ENCODE measurements around the gene AXL.
A peak's percentile ranks its signal among the peaks of the same experiment; 100 is the strongest.

Gene AXL

DNA sequence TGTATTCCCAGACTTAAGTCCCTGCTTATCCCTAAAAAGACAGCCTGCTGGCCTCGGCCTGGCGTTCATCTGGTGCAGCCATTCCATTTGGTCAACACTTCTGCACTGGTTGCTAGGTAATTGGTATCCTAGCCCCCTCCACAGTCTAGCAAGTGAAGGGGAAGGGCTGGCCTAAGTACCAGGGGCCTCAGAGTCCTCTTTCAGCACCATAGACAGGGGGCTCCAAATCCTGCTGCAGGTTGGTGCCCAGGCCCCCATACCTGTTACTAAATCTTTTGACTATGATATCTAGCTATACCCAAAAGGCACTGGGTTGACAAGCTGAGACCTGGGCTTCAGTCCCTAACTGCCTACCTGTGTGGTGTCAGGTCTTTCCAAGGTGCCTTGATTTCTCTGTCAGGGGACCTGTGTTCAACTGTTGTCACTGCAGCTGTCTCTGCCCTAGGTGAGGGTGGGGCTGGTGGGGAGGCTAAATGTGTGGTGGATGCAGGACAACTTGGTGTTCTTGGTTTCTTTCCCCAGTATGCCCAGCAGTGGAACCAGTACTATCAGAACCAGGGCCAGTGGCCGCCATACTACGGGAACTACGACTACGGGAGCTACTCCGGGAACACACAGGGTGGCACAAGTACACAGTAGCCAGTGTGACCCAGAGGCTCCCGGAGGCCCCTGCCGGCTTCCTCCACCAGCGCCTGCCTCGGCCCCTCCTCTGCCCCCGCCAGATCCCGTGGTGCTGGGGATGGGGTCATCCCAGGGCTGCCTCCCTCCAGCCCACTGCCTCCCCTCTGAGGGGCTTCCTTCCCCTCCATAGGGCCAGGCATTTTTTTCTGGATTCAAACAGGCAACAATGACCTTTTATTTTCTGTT is 87.1 kb downstream of the AXL start:
- no peaks in the 10 kb centered on the region for H3K27me3 ChIP-seq (ENCODE audit: control insufficient read depth in 1 of 2, insufficient read depth in 1 of 2, low read length in 2 of 2)
- H4K91ac ChIP-seq (ENCODE audit: low read length) = no peak overlapping the region
- WGBS = 93% methylated on average over 13 of the region's 13 CpGs
- no peak overlapping the region for H3K4ac ChIP-seq (ENCODE audit: low read depth in 1 of 2, low read length in 2 of 2)
- no peaks in the 10 kb centered on the region for H3K9me3 ChIP-seq (ENCODE audit: control insufficient read depth, low read length)
- no peak overlapping the region for H2AFZ ChIP-seq (ENCODE audit: low read depth, low read length)
- H3K23ac ChIP-seq (ENCODE audit: low read length in 2 of 2) = no peak overlapping the region
- peaks cover 62 to 69% of the 10 kb centered on the region in 2 experiments for H3K36me3 ChIP-seq (ENCODE audit: control insufficient read depth in 1 of 2, insufficient read depth in 2 of 2, low read depth in 1 of 2, low read length in 2 of 2)
- no peak overlapping the region for H3K18ac ChIP-seq (ENCODE audit: low read depth in 1 of 2, low read length in 2 of 2)
- no peak overlapping the region for H2BK12ac ChIP-seq (ENCODE audit: low read length in 2 of 2)
- no peak overlapping the region for H2AK5ac ChIP-seq (ENCODE audit: low read length, severe bottlenecking)
- no peak overlapping the region for H3K4me2 ChIP-seq (ENCODE audit: low read length, poor library complexity, severe bottlenecking)
- H3K4me3 ChIP-seq (ENCODE audit: insufficient read depth in 1 of 2, low read depth in 1 of 2, low read length in 2 of 2) = no peak overlapping the region
- no peak overlapping the region for H2BK5ac ChIP-seq (ENCODE audit: low read depth, low read length, poor library complexity, severe bottlenecking)
- peaks cover 15% of the 10 kb centered on the region for H3K4me1 ChIP-seq (ENCODE audit: control insufficient read depth, insufficient read depth, low read depth, low read length)
- H2BK120ac ChIP-seq (ENCODE audit: low read depth, low read length) = no peak overlapping the region
- peak overlapping the region; percentile 28 for H4K8ac ChIP-seq (ENCODE audit: low read length)
- H3K9ac ChIP-seq (ENCODE audit: low read length) = no peak overlapping the region
- peaks cover 39% of the 10 kb centered on the region for H3K79me1 ChIP-seq (replicated peaks; ENCODE audit: low read length, poor library complexity, severe bottlenecking)
- H3K14ac ChIP-seq (ENCODE audit: low read length in 2 of 2) = no peak overlapping the region
- no peak overlapping the region for H2BK15ac ChIP-seq (ENCODE audit: low read depth, poor library complexity, severe bottlenecking)
- H3K27ac ChIP-seq (ENCODE audit: low read length, poor library complexity, severe bottlenecking) = no peak overlapping the region
- no peak for DNase-seq

GRCh38 chr19:41307090-41307875 is 88.3 kb downstream of the AXL start:
- H3K4me2 ChIP-seq (ENCODE audit: low read length, poor library complexity, severe bottlenecking) = no peak overlapping the region
- H2BK5ac ChIP-seq (ENCODE audit: low read depth, low read length, poor library complexity, severe bottlenecking) = no peak overlapping the region
- 97% methylated on average over 7 of the region's 8 CpGs for WGBS
- H3K79me1 ChIP-seq (replicated peaks; ENCODE audit: low read length, poor library complexity, severe bottlenecking) = peaks cover 33% of the 10 kb centered on the region
- H4K8ac ChIP-seq (ENCODE audit: low read length) = no peak overlapping the region
- H3K9ac ChIP-seq (ENCODE audit: low read length) = peak overlapping the region; percentile 99
- no peak overlapping the region for H4K91ac ChIP-seq (ENCODE audit: low read length)
- no peak overlapping the region for H3K14ac ChIP-seq (ENCODE audit: low read length in 2 of 2)
- H2BK120ac ChIP-seq (ENCODE audit: low read depth, low read length) = no peak overlapping the region
- no peaks in the 10 kb centered on the region for H3K27me3 ChIP-seq (ENCODE audit: control insufficient read depth in 1 of 2, insufficient read depth in 1 of 2, low read length in 2 of 2)
- H3K4me1 ChIP-seq (ENCODE audit: control insufficient read depth, insufficient read depth, low read depth, low read length) = peaks cover 18% of the 10 kb centered on the region
- H3K9me3 ChIP-seq (ENCODE audit: control insufficient read depth, low read length) = no peaks in the 10 kb centered on the region
- H3K27ac ChIP-seq (ENCODE audit: low read length, poor library complexity, severe bottlenecking) = no peak overlapping the region
- H2BK12ac ChIP-seq (ENCODE audit: low read length in 2 of 2) = no peak overlapping the region
- H3K36me3 ChIP-seq (ENCODE audit: control insufficient read depth in 1 of 2, insufficient read depth in 2 of 2, low read depth in 1 of 2, low read length in 2 of 2) = peaks cover 52 to 59% of the 10 kb centered on the region in 2 experiments
- no peak overlapping the region for H3K4ac ChIP-seq (ENCODE audit: low read depth in 1 of 2, low read length in 2 of 2)
- no peak overlapping the region for H3K23ac ChIP-seq (ENCODE audit: low read length in 2 of 2)
- no peak overlapping the region for H3K18ac ChIP-seq (ENCODE audit: low read depth in 1 of 2, low read length in 2 of 2)
- H2BK15ac ChIP-seq (ENCODE audit: low read depth, poor library complexity, severe bottlenecking) = no peak overlapping the region
- no peak for DNase-seq
- no peak overlapping the region for H3K4me3 ChIP-seq (ENCODE audit: insufficient read depth in 1 of 2, low read depth in 1 of 2, low read length in 2 of 2)
- no peak overlapping the region for H2AFZ ChIP-seq (ENCODE audit: low read depth, low read length)
- H2AK5ac ChIP-seq (ENCODE audit: low read length, severe bottlenecking) = no peak overlapping the region

- peak overlapping the region in 1 of 2 experiments; percentile 38 for H3K4ac ChIP-seq (ENCODE audit: low read depth in 1 of 2, low read length in 2 of 2)
These were observed 89.0 kb downstream of the AXL start for GRCh38 chr19:41307954-41308449.

More at GRCh38 chr19:41307954-41308449, 89.0 kb downstream of the AXL start:
- H4K91ac ChIP-seq (ENCODE audit: low read length) = no peak overlapping the region
- H2AK5ac ChIP-seq (ENCODE audit: low read length, severe bottlenecking) = peak overlapping the region; percentile 37
- peaks cover 52 to 59% of the 10 kb centered on the region in 2 experiments for H3K36me3 ChIP-seq (ENCODE audit: control insufficient read depth in 1 of 2, insufficient read depth in 2 of 2, low read depth in 1 of 2, low read length in 2 of 2)
- H3K4me1 ChIP-seq (ENCODE audit: control insufficient read depth, insufficient read depth, low read depth, low read length) = peaks cover 18% of the 10 kb centered on the region
- DNase-seq = no peak
- H3K27ac ChIP-seq (ENCODE audit: low read length, poor library complexity, severe bottlenecking) = peak overlapping the region; percentile 49
- peak overlapping the region in 1 of 2 experiments; percentile 70 for H2BK12ac ChIP-seq (ENCODE audit: low read length in 2 of 2)
- H3K9ac ChIP-seq (ENCODE audit: low read length) = peak overlapping the region; percentile 99
- WGBS = 79% methylated on average over 4 of the region's 4 CpGs
- H3K4me3 ChIP-seq (ENCODE audit: insufficient read depth in 1 of 2, low read depth in 1 of 2, low read length in 2 of 2) = no peak overlapping the region
- H3K79me1 ChIP-seq (replicated peaks; ENCODE audit: low read length, poor library complexity, severe bottlenecking) = peaks cover 32% of the 10 kb centered on the region
- H2AFZ ChIP-seq (ENCODE audit: low read depth, low read length) = peak overlapping the region; percentile 7
- no peak overlapping the region for H3K14ac ChIP-seq (ENCODE audit: low read length in 2 of 2)
- no peak overlapping the region for H2BK5ac ChIP-seq (ENCODE audit: low read depth, low read length, poor library complexity, severe bottlenecking)
- H3K27me3 ChIP-seq (ENCODE audit: control insufficient read depth in 1 of 2, insufficient read depth in 1 of 2, low read length in 2 of 2) = no peaks in the 10 kb centered on the region
- no peak overlapping the region for H4K8ac ChIP-seq (ENCODE audit: low read length)
- no peak overlapping the region for H2BK15ac ChIP-seq (ENCODE audit: low read depth, poor library complexity, severe bottlenecking)
- no peaks in the 10 kb centered on the region for H3K9me3 ChIP-seq (ENCODE audit: control insufficient read depth, low read length)
- H3K18ac ChIP-seq (ENCODE audit: low read depth in 1 of 2, low read length in 2 of 2) = peak overlapping the region in 1 of 2 experiments; percentile 55
- H3K4me2 ChIP-seq (ENCODE audit: low read length, poor library complexity, severe bottlenecking) = no peak overlapping the region
- H3K23ac ChIP-seq (ENCODE audit: low read length in 2 of 2) = no peak overlapping the region
- no peak overlapping the region for H2BK120ac ChIP-seq (ENCODE audit: low read depth, low read length)

Measured in mesenchymal stem cell (in vitro differentiated cells and primary cell).